Neural progenitor cell (in vitro differentiated cells): ENCODE measurements around the gene ARHGAP4.

Experiments
- EZH2 ChIP-seq: fragments of 200-600 bp; sonication (generic); IDR thresholded peaks from 2 replicates; pipeline ENCODE4 v1.6.1; 2017; ENCODE audit warnings: antibody characterized with exemption, mild to moderate bottlenecking, moderate library complexity
- EZH2phosphoT487 ChIP-seq: fragments of 200-600 bp; sonication (generic); IDR thresholded peaks from 2 replicates; pipeline ENCODE4 v1.6.1; 2017; ENCODE audit warnings: antibody characterized with exemption
- TF ChIP-seq, protein P1 (sequence below): fragments of 200-600 bp; sonication (generic); IDR thresholded peaks from 2 replicates; pipeline ENCODE4 v1.5.1; 2017; ENCODE audit warnings: antibody characterized with exemption, mild to moderate bottlenecking

DNA sequence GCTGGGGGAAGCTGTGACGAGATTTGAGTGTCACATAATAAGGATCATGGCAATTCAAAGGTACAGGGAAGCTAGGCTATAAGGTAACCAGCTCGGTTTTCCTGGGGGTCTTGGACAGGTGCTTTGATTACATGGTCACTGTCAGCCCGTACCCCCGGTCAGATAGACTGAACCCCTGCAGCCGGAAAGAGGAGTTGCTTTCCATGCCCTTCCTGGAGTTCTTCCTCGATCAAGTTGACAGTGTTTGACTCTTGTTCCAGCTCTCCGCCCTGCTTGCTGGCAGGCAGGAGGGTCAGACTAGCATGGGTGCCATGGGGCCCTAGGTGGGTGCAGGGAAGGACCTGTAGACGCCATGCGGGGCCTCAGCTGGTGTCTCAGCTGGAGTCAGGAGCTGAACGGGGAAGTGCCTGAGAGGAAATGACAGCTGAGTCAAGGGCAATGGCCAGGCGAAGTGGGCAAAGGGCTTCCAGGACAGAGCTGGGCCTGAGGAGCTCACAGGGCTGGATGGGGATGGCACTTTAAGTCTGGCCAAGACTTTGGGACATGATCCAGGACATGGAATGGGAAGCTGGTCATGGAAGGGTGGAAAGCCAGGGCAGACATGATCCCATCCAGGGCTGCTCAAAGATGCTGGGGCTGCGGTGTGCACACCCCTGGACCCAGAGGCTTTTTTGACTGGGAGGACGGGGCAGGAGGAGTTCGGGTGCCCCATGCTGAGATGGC is 48.1 kb upstream of the ARHGAP4 start:
- TF ChIP-seq, protein P1, sequence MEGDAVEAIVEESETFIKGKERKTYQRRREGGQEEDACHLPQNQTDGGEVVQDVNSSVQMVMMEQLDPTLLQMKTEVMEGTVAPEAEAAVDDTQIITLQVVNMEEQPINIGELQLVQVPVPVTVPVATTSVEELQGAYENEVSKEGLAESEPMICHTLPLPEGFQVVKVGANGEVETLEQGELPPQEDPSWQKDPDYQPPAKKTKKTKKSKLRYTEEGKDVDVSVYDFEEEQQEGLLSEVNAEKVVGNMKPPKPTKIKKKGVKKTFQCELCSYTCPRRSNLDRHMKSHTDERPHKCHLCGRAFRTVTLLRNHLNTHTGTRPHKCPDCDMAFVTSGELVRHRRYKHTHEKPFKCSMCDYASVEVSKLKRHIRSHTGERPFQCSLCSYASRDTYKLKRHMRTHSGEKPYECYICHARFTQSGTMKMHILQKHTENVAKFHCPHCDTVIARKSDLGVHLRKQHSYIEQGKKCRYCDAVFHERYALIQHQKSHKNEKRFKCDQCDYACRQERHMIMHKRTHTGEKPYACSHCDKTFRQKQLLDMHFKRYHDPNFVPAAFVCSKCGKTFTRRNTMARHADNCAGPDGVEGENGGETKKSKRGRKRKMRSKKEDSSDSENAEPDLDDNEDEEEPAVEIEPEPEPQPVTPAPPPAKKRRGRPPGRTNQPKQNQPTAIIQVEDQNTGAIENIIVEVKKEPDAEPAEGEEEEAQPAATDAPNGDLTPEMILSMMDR = no peak
- TF ChIP-seq EZH2 (no peak), EZH2phosphoT487 (no peak)
